Body of pancreas (tissue), 4 donors: ENCODE results near the gene SLC34A1. TPM values are rescaled to one million over a fixed set of nuclear protein-coding genes. Genes with fewer than 3 reads are reported as not detected.

Source experiments
- ATAC-seq: fragments of 150-250 bp; one replicate; pipeline ENCODE4 v1.9.1; 2016
- DNase-seq, 4 donors: peaks; one replicate each; pipeline ENCODE4 v3.0.0-alpha.2; 2019
- H3K27ac ChIP-seq, 4 donors: fragments of 200-600 bp; sonication (generic); 1 replicate in 3 of 4; 2 replicates in 1 of 4; pipeline versions ENCODE4 v1.5.1 to v1.6.1; 2016 to 2019; ENCODE audit warnings: mild to moderate bottlenecking in 1 of 4, mixed read lengths in 1 of 4, moderate library complexity in 1 of 4
- H3K27me3 ChIP-seq, 2 donors: fragments of 200-600 bp; sonication (generic); one replicate each; pipeline ENCODE4 v1.6.0; 2016; ENCODE audit warnings: mild to moderate bottlenecking in 1 of 2
- H3K36me3 ChIP-seq, 2 donors: fragments of 200-600 bp; sonication (generic); replicated peaks in 1 of 2; 2 replicates each; pipeline ENCODE4 v1.5.1; 2016; ENCODE audit warnings: low read depth in 2 of 2; ENCODE audit not compliant: insufficient read depth in 1 of 2
- H3K4me1 ChIP-seq: fragments of 200-600 bp; sonication (generic); one replicate; pipeline ENCODE4 v1.6.0; 2016
- H3K4me3 ChIP-seq, 2 donors: fragments of 200-600 bp; sonication (generic); 1 replicate in 1 of 2; 2 replicates in 1 of 2; pipeline ENCODE4 v1.5.1; 2016 to 2019
- H3K9me3 ChIP-seq, 3 donors: fragments of 200-600 bp; sonication (generic); 1 replicate in 2 of 3; 2 replicates in 1 of 3; pipeline ENCODE4 v1.5.1; 2016
- POLR2A ChIP-seq, 3 donors: fragments of 450-650 bp; IDR thresholded peaks; one replicate each; pipeline ENCODE4 v1.6.1; 2016; ENCODE audit warnings: antibody characterized with exemption in 3 of 3, mild to moderate bottlenecking in 2 of 3
- WGBS, 2 donors: methylation state at CpG; one replicate each; pipeline ENCODE4 v1.1.5; 2017; 5-methylcytosine and 5-hydroxymethylcytosine counted together
- intact Hi-C: fragments of 100-400 bp; cut with DNase I; formaldehyde crosslinking; loops from one replicate; pipeline ENCODE4 v1.15.1; 2023
- total RNA-seq, 2 donors: library from RNA; depleted of rRNA; stranded (reverse); fragments of >200 nt; gene quantifications; one replicate each; pipeline ENCODE4 v1.1.0, GENCODE V29; 2016
- TF ChIP-seq, protein P1 (sequence below), 7 experiments: fragments of 450-650 bp in 4 of 7; fragments of 200-600 bp in 3 of 7; sonication (generic) in 3 of 7; IDR thresholded peaks; one replicate each; pipeline ENCODE4 v1.5.1; 2016 to 2019; ENCODE audit warnings: antibody characterized with exemption in 7 of 7

SLC34A1 gene
- total RNA-seq, 2 donors from 2014 or later, result not detected

DNA sequence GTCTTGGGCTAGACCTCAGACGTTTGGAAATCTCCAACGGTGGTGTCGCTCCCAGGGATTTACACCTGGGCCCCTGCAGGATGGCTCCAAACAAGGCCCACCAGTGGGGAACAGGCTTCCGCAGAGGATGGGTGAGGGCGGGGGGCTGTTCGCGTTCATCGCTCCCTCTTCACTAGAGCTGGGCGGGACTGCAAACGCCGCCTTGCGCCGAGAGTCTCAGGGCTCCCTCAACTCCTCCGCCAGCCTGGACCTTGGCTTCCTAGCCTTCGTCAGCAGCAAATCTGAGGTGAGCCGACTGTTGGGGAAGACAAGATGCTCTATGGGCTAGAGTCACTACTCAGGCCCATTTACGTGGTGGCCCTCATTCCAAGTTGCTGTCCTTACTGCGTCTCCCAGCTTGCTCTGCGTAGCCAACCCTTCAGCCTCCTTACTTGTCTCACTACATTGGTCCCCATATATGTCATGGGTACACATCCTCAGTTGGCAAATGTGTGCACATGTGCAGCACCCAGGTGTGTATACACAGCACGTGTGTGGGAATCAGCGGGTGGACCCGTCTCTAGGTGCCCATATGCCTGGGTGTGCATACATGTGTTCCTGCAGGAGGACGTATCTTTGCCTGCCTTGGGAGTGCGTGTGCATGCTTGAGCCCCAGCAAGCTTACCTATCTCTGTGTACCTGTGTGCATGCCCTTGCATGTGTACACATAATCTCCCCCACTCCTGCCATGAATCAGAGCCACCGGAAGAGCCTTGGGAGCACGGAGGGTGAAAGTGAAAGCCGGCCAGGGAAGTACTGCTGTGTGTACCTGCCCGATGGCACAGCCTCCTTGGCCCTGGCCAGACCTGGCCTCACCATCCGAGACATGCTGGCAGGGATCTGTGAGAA lies 16.0 kb upstream of the SLC34A1 start:
- no peaks in the 10 kb centered on the region for H3K36me3 ChIP-seq
- no peak for TF ChIP-seq POLR2A (IDR thresholded peaks at IDR 0.05)
- TF ChIP-seq, protein P1, sequence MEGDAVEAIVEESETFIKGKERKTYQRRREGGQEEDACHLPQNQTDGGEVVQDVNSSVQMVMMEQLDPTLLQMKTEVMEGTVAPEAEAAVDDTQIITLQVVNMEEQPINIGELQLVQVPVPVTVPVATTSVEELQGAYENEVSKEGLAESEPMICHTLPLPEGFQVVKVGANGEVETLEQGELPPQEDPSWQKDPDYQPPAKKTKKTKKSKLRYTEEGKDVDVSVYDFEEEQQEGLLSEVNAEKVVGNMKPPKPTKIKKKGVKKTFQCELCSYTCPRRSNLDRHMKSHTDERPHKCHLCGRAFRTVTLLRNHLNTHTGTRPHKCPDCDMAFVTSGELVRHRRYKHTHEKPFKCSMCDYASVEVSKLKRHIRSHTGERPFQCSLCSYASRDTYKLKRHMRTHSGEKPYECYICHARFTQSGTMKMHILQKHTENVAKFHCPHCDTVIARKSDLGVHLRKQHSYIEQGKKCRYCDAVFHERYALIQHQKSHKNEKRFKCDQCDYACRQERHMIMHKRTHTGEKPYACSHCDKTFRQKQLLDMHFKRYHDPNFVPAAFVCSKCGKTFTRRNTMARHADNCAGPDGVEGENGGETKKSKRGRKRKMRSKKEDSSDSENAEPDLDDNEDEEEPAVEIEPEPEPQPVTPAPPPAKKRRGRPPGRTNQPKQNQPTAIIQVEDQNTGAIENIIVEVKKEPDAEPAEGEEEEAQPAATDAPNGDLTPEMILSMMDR (IDR thresholded peaks at IDR 0.05), result no peak
- no peaks in the 10 kb centered on the region for H3K9me3 ChIP-seq
- peak; percentile 42 to 80 (median 62) for DNase-seq
- no peak for ATAC-seq
- intact Hi-C loops, result no loop called here
- no peak overlapping the region for H3K4me3 ChIP-seq
- WGBS, 2 donors, result 55 to 75% methylated on average over 8 to 29 of the region's 29 CpGs
- H3K27me3 ChIP-seq, result no peaks in the 10 kb centered on the region
- peak overlapping the region; percentile 62 to 95 (median 82) for H3K27ac ChIP-seq
- peaks cover 72% of the 10 kb centered on the region for H3K4me1 ChIP-seq

DNA sequence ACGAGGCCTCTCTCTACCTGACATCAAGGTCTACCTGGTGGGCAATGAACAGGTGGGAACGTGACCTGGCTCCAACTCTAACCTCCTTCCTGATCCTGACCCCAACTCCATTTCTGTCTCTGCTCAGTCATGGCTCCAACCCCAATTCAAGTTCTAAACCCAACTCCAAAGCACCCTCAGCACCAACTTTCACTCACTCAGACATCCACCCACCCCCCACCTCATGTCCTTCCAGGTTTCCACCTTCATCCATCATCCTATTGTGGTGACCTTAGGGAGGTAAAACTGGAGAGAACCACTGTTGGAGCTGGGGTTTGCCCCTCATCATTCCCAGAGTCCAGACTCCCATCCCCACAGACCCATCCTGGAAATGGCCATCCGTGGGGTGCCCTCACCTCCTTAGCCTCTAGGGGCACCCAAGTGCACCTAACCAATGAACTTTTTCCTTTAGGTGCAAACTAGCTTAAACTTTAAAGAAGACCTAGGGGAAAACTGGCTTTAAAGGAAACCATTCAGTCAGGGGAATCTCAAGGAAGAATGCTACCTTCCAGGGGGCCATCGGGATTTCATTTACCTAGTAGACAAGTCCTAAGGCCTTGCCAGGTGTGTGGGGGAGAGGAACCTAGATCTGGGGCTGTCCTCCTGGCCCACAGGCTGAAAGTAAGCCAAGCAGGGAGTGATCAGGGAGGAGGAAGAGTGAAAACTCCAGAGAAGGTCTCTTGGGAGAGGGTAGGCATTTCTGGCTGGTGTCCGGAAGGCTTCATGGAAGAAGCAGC lies 15.2 kb upstream of the SLC34A1 start:
- H3K27ac ChIP-seq, result peak overlapping the region; percentile 62 to 84 (median 78)
- 29 to 34% methylated on average over 5 of the region's 5 CpGs for WGBS, 2 donors
- H3K9me3 ChIP-seq, result no peaks in the 10 kb centered on the region
- no peaks in the 10 kb centered on the region for H3K36me3 ChIP-seq
- peaks cover 67% of the 10 kb centered on the region for H3K4me1 ChIP-seq
- H3K4me3 ChIP-seq, result no peak overlapping the region
- ATAC-seq (no peak), DNase-seq (peak; percentile 36 to 62 (median 44))
- TF ChIP-seq, protein P1 (IDR thresholded peaks at IDR 0.05), result peak; percentile 25 to 70 (median 57)
- no peak for TF ChIP-seq POLR2A (IDR thresholded peaks at IDR 0.05)
- H3K27me3 ChIP-seq, result no peaks in the 10 kb centered on the region
- intact Hi-C loops, result no loop called here

DNA sequence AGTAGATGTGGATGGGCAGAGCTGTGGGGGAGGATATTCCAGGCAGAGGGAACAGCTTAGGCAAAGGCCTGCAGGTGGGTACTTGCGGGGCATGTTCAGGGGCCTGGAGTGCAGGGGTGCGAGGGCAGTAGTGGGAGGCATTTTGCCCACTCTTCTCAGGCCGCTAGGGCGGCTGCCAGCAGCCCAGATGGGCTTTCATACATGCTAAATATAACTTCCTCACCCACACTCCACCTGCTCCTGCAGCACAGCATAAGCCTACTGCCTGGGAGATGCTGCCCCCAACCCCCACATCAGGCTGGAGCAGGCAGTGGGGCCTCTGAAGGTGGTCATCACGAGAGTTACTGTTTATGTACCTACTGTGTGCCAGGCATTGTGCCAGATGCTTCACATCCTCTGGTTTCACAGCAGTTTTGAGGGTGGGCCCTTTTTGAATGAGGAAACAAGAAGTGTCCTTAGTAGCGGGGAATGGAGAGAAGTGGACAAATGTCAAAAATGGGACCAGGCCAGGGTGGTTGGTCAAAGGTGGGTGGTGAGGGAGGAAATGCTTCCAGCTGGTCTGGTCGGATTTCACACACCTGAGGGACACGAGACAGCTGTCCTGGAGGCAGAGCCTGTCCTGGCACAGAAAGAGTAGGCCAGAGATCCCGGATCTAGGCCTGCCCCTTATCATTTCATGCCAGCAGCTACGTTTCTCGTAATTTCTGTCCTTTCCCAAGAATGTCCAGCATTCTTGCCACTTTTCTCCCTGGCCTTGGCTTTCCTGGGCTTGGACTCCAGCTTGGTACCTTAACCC lies 14.4 kb upstream of the SLC34A1 start:
- DNase-seq, result peak; percentile 52 to 77 (median 74)
- no peak overlapping the region for H3K4me3 ChIP-seq
- H3K27ac ChIP-seq, result peak overlapping the region; percentile 62 to 84 (median 78)
- no peaks in the 10 kb centered on the region for H3K36me3 ChIP-seq
- no peak for TF ChIP-seq POLR2A (IDR thresholded peaks at IDR 0.05)
- TF ChIP-seq, protein P1 (IDR thresholded peaks at IDR 0.05), result peak in 1 of 7 experiments; percentile 7
- intact Hi-C loops, result no loop called here
- peaks cover 67% of the 10 kb centered on the region for H3K4me1 ChIP-seq
- H3K9me3 ChIP-seq, result no peaks in the 10 kb centered on the region
- 26% methylated on average over 11 of the region's 11 CpGs for WGBS, 2 donors
- H3K27me3 ChIP-seq, result no peaks in the 10 kb centered on the region
- ATAC-seq, result no peak

DNA sequence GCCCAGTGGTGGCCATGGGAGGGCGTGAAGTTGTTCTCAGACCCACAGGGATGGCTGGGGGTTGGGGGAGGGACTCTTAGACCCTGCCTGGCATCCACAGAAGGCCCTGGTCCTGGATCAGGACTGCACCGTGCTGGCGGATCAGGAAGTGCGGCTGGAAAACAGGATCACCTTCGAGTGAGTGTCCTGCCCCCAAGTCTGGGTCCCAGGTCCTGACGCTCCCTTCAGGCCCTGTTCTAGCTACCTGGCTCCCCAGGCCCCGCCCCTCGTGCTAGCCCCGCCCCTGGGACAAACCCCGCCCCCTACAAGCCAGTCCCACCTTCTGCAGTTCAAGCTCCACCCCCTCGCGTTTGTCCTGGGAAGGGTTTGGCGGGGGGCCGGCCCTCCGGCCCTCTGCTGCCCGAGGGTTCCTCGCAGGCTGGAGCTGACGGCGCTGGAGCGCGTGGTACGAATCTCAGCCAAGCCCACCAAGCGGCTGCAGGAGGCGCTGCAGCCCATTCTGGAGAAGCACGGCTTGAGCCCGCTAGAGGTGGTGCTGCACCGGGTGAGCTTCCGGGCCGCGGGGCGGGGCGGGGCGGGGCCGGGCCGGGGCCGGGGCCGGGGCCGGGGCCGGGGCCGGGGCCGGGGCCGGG lies 13.6 kb upstream of the SLC34A1 start:
- Histone ChIP-seq H3K4me3 (no peak overlapping the region), H3K27me3 (no peaks in the 10 kb centered on the region), H3K36me3 (no peaks in the 10 kb centered on the region), H3K4me1 (peaks cover 61% of the 10 kb centered on the region), H3K9me3 (no peaks in the 10 kb centered on the region), H3K27ac (peak overlapping the region; percentile 62 to 84 (median 78))
- intact Hi-C loops, result no loop called here
- peak in 1 of 3 donors; percentile 16 for TF ChIP-seq POLR2A (IDR thresholded peaks at IDR 0.05)
- TF ChIP-seq, protein P1 (IDR thresholded peaks at IDR 0.05), result peak; percentile 32 to 88 (median 69)
- WGBS, 2 donors, result 9 to 24% methylated on average over 6 to 40 of the region's 42 CpGs
- DNase-seq (peak; percentile 93 to 95 (median 94)), ATAC-seq (peak; percentile 73)
